ENCODE measurements around the gene THAP8. TPM values are rescaled to one million over a fixed set of nuclear protein-coding genes. Genes with fewer than 3 reads are reported as not detected.
"Not testable (repeated sequence)": the region's sequence is repeated elsewhere in the genome, so short reads cannot be mapped to it uniquely, and the experiment has no call there.

The THAP8 gene
- total RNA-seq, 1 experiment from 2014 or later = 0.95 TPM

GRCh38 chr19:36046443-36047050, 7.5 kb downstream of the THAP8 start:
- Histone ChIP-seq H3K4me3 (ENCODE audit: low read length) (no peak overlapping the region), H3K79me2 (ENCODE audit: low read length) (no peaks in the 10 kb centered on the region), H4K20me1 (ENCODE audit: low read length) (no peaks in the 10 kb centered on the region), H3K9ac (ENCODE audit: low read length) (no peak overlapping the region), H3K27ac (ENCODE audit: low read length) (no peak overlapping the region), H3K4me1 (ENCODE audit: insufficient read depth, low read length) (no peaks in the 10 kb centered on the region), H3K36me3 (ENCODE audit: low read depth, low read length) (no peaks in the 10 kb centered on the region), H3K9me3 (ENCODE audit: low read length) (no peaks in the 10 kb centered on the region), H2AFZ (ENCODE audit: low read length) (no peak overlapping the region), H3K9me2 (replicated peaks; ENCODE audit: low read length) (no peaks in the 10 kb centered on the region), H3K27me3 (ENCODE audit: low read length) (no peaks in the 10 kb centered on the region), H3F3A (ENCODE audit: low read length, unreplicated experiment) (no peaks in the 10 kb centered on the region), H3K4me2 (ENCODE audit: low read length) (no peak overlapping the region)
- DNase-seq = no peak
- TF ChIP-seq EZH2 (IDR thresholded peaks at IDR 0.05; ENCODE audit: low read length, unreplicated experiment) = no peak
- no peak for TF ChIP-seq EZH2phosphoT487 (IDR thresholded peaks at IDR 0.05; ENCODE audit: borderline replicate concordance, low read length)
- TF ChIP-seq CTCF (conservative IDR thresholded peaks at IDR 0.05; ENCODE audit: low read depth, low read length) = no peak
- no peak for ATAC-seq
- intact Hi-C loops (cut with micrococcal nuclease) = no loop called here
- ChIA-PET POLR2A (ENCODE audit: unreplicated experiment) (no interaction called here), CTCF (no interaction called here)
- BruUV-seq (replicated peaks) = no TSS peak

- CTCF ChIA-PET = no interaction called here
- H3K79me2 ChIP-seq (ENCODE audit: low read length) = no peaks in the 10 kb centered on the region
- no peak overlapping the region for H3K9ac ChIP-seq (ENCODE audit: low read length)
- H3K4me2 ChIP-seq (ENCODE audit: low read length) = no peak overlapping the region
- no peaks in the 10 kb centered on the region for H3F3A ChIP-seq (ENCODE audit: low read length, unreplicated experiment)
- no peak overlapping the region for H2AFZ ChIP-seq (ENCODE audit: low read length)
- H3K4me3 ChIP-seq (ENCODE audit: low read length) = no peak overlapping the region
- no peak for DNase-seq
- no TSS peak for BruUV-seq (replicated peaks)
- TF ChIP-seq CTCF (conservative IDR thresholded peaks at IDR 0.05; ENCODE audit: low read depth, low read length) (no peak), EZH2phosphoT487 (IDR thresholded peaks at IDR 0.05; ENCODE audit: borderline replicate concordance, low read length) (no peak)
- no peak overlapping the region for H3K27ac ChIP-seq (ENCODE audit: low read length)
- no peaks in the 10 kb centered on the region for H3K9me2 ChIP-seq (replicated peaks; ENCODE audit: low read length)
- H3K36me3 ChIP-seq (ENCODE audit: low read depth, low read length) = no peaks in the 10 kb centered on the region
- no peaks in the 10 kb centered on the region for H3K4me1 ChIP-seq (ENCODE audit: insufficient read depth, low read length)
- no peaks in the 10 kb centered on the region for H4K20me1 ChIP-seq (ENCODE audit: low read length)
- H3K27me3 ChIP-seq (ENCODE audit: low read length) = no peaks in the 10 kb centered on the region
- ATAC-seq = no peak
- POLR2A ChIA-PET (ENCODE audit: unreplicated experiment) = no interaction called here
- intact Hi-C loops (cut with micrococcal nuclease) = no loop called here
- no peaks in the 10 kb centered on the region for H3K9me3 ChIP-seq (ENCODE audit: low read length)
These were observed 10.1 kb downstream of the THAP8 start for GRCh38 chr19:36043952-36044351.

- Histone ChIP-seq H3K27ac (ENCODE audit: low read length) (no peak overlapping the region), H3K9me3 (ENCODE audit: low read length) (no peaks in the 10 kb centered on the region), H3K79me2 (ENCODE audit: low read length) (no peaks in the 10 kb centered on the region), H3K9ac (ENCODE audit: low read length) (no peak overlapping the region), H3K4me2 (ENCODE audit: low read length) (no peak overlapping the region), H3K4me1 (ENCODE audit: insufficient read depth, low read length) (no peaks in the 10 kb centered on the region), H2AFZ (ENCODE audit: low read length) (no peak overlapping the region), H3K27me3 (ENCODE audit: low read length) (no peaks in the 10 kb centered on the region), H3K4me3 (ENCODE audit: low read length) (no peak overlapping the region), H3K36me3 (ENCODE audit: low read depth, low read length) (no peaks in the 10 kb centered on the region), H3F3A (ENCODE audit: low read length, unreplicated experiment) (no peaks in the 10 kb centered on the region), H3K9me2 (replicated peaks; ENCODE audit: low read length) (no peaks in the 10 kb centered on the region), H4K20me1 (ENCODE audit: low read length) (no peaks in the 10 kb centered on the region)
- ChIA-PET POLR2A (ENCODE audit: unreplicated experiment) (no interaction called here), CTCF (no interaction called here)
- peak; percentile 9 for DNase-seq
- intact Hi-C loops (cut with micrococcal nuclease) = no loop called here
- no TSS peak for BruUV-seq (replicated peaks)
- no peak for TF ChIP-seq EZH2 (IDR thresholded peaks at IDR 0.05; ENCODE audit: low read length, unreplicated experiment)
- TF ChIP-seq CTCF (conservative IDR thresholded peaks at IDR 0.05; ENCODE audit: low read depth, low read length) = no peak
- TF ChIP-seq EZH2phosphoT487 (IDR thresholded peaks at IDR 0.05; ENCODE audit: borderline replicate concordance, low read length) = no peak
- ATAC-seq = no peak
These were observed 12.3 kb downstream of the THAP8 start for GRCh38 chr19:36041831-36042230.

GRCh38 chr19:36041092-36041491, 13.0 kb downstream of the THAP8 start:
- CTCF ChIA-PET = interaction anchor here (0.6 kb wide), 1 partner anchor 12 kb away, joined by 3 read pairs; no protein-coding TSS in a partner anchor
- H3K4me1 ChIP-seq (ENCODE audit: insufficient read depth, low read length); H3K36me3 ChIP-seq (ENCODE audit: low read depth, low read length); ATAC-seq; H3K27ac ChIP-seq (ENCODE audit: low read length); DNase-seq; POLR2A ChIA-PET (ENCODE audit: unreplicated experiment); H3K9me2 ChIP-seq (replicated peaks; ENCODE audit: low read length); intact Hi-C loops (cut with micrococcal nuclease); BruUV-seq (replicated peaks); H3K9me3 ChIP-seq (ENCODE audit: low read length); H3K27me3 ChIP-seq (ENCODE audit: low read length); H3F3A ChIP-seq (ENCODE audit: low read length, unreplicated experiment); H3K79me2 ChIP-seq (ENCODE audit: low read length); H3K4me2 ChIP-seq (ENCODE audit: low read length); H2AFZ ChIP-seq (ENCODE audit: low read length); H4K20me1 ChIP-seq (ENCODE audit: low read length); H3K4me3 ChIP-seq (ENCODE audit: low read length); H3K9ac ChIP-seq (ENCODE audit: low read length): not testable (repeated sequence)

All from PC-3 (cell line).